Measurements from ENCODE around the gene RNF183.

RNF183 gene, protein sequence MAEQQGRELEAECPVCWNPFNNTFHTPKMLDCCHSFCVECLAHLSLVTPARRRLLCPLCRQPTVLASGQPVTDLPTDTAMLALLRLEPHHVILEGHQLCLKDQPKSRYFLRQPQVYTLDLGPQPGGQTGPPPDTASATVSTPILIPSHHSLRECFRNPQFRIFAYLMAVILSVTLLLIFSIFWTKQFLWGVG

DNA sequence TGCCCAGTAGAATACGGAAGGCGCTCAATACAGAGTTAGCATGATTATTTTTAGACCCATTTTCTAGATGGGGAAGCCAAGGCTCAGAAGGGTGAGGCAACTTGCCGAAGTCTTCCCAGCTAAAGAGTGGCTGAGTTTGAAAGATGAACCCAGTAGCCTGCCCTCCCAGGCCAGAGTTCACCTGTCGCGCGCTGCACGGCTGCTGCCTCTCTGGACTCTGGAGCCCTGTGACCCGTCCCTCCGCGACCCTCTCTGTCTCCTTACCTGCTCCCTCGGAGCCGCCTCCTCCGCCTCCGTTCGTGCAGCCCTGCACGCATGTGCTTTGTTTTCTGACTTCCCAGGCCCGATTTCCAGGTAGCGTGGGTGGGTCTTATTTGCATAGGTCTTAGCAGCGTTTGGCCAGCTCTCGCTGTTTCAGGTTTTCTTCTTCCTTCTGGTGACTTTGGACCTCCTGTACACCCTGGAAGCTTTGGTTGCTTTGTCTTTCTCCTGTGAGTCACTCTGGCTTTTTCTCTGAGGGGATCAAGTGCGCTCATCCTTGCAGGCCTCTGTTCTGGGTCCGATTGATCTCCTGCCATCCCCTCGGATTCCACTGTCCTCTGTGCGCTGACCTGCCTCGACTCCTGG, at the start of gene RNF183:
Gene RNF183, minus strand, starts transcription at position 585 of the 627 bp plus-strand sequence. CDS start 5,192 bp downstream, outside the sequence.
- DNase-seq: no peak

DNA sequence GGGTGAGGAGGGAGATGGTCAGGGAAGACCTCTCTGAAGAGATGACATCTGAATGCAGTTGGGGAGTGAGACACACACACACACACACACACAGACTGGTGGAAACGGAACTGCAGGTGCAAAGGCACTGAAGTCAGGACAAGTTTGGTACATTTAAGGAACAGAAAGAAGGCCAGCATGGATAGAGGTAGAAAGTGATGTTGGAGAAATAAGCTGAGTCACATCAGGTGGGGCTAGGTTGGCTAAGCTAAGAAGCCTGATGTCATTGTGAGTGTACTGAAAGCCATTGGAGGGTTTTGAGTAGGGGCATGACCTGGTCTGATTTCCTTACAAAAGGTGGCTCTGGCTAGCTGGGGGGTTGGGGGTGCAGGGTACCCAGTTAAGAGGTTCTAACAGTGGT, 49.2 kb upstream of the RNF183 start:
- no peak for DNase-seq

GRCh38 chr9:113352006-113352405, 48.8 kb upstream of the RNF183 start:
- DNase-seq: no peak

DNA sequence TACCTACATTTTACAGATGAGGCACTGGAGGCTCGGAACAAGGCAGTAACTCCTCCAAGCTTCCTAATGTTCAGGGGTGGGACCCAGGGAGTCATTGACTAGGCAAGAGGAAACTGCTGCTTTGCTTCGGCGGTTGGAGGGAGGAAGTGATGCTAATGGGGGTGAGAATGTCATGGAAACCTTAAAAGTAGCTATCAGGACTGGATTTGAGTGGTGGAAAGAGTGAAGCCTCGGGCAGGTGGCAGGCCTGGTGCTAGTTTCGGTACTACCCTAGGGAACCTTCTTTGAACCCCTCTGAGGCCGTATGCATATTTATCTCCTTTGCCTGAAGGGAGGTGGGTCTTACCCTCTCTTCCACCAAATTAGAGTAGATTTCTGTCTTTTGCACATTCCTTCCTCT, 47.8 kb upstream of the RNF183 start:
- peak; percentile 29 for DNase-seq

GRCh38 chr9:113350107-113350661, 47.0 kb upstream of the RNF183 start:
- peak; percentile 73 for DNase-seq

GRCh38 chr9:113349445-113350094, 46.4 kb upstream of the RNF183 start, which contains the start of gene BSPRY:
TSS of gene BSPRY (plus strand) at chr9:113349541. CDS start at chr9:113349580, 39 bp downstream.
- peak; percentile 84 for DNase-seq

DNA sequence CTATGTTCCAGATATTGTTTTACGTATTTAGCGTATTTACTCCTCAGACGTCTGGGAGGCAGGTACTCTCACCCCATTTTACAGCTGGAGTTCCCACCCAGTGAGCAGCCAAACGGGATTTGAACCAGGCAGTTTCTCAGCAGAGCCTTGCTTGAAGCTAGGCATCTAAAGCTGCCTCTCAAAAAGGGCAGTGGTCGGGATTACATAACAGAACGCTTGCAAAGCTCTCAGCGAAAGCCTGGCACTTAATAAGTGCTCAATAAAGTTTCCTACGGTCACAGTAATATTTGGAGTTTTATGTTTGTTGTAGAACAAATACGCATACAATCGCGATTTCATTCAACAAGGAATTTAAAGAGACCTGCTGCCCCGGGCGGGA, 45.9 kb upstream of the RNF183 start:
- DNase-seq: no peak

- no peak for DNase-seq
These were observed 45.3 kb upstream of the RNF183 start for GRCh38 chr9:113348437-113348836.

- DNase-seq: no peak
These were observed 42.5 kb upstream of the RNF183 start for GRCh38 chr9:113345671-113346070.

GRCh38 chr9:113345190-113345589, 42.0 kb upstream of the RNF183 start:
- no peak for DNase-seq

- peak; percentile 90 for DNase-seq
These were observed 40.6 kb upstream of the RNF183 start for GRCh38 chr9:113343732-113344231.

DNA sequence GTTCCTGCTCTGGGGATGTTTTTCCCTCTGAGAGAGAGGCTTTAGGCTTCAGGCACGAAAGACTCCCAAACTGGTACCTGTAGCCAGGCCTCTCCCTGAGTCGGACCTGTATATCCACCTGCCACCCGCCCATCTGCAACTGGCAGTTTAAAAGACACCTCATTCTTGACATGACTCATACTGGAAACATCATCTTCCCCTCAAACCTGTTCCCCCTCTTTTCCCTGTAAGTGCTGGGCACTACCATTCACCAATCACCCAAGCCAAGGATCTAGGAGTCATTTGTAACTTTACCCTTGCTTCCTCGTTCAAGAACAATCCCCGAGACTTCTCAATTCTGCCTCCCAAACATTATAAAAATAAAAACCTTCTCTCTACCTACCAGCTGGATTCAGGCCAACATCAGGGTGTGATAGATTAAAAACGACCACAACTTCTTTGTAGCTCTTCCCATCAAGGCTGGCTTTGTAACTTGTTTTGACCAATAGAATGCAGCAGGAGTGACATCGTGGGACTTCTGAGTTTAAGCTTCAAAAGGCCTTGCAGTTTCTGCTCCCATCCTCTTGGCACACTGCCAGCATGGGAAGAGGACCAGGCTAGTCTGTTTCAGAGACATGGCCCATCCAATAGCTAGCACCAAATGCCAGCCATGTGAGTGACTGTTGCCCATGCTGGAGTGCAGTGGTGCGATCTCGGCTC, 38.7 kb upstream of the RNF183 start:
- peak; percentile 35 for DNase-seq

- peak; percentile 96 for DNase-seq
These were observed 37.0 kb upstream of the RNF183 start, which contains the start of gene WDR31 for GRCh38 chr9:113340011-113340699. TSS of gene WDR31 (minus strand) at chr9:113340275. CDS start at chr9:113332022, 8,253 bp downstream.

- DNase-seq: no peak
These were observed 34.5 kb upstream of the RNF183 start for GRCh38 chr9:113337714-113338113.

GRCh38 chr9:113331780-113332179, 28.6 kb upstream of the RNF183 start:
- peak; percentile 47 for DNase-seq

- DNase-seq: no peak
These were observed 25.0 kb upstream of the RNF183 start for GRCh38 chr9:113328045-113328782.

DNA sequence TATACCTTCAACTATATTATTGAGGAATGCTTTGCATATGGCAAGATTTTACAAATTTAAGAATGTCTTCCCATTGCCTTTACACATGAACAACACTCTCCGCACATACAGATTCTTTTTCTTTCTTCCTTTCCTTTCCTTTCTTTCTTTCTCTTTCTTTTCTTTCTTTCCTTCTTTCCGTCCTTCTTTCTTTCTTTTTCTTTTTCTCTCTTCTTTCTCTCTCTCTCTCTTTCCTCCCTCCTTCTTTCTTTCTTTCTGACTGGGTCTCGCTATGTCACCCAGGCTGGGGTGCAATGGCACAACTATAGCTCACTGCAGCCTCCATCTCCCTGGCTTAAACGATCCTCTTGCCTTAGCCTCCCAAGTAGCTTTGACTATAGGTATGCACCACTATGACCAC, 23.1 kb upstream of the RNF183 start:
- no peak for DNase-seq

- no peak for DNase-seq
These were observed 19.5 kb upstream of the RNF183 start for GRCh38 chr9:113322671-113323070.

DNA sequence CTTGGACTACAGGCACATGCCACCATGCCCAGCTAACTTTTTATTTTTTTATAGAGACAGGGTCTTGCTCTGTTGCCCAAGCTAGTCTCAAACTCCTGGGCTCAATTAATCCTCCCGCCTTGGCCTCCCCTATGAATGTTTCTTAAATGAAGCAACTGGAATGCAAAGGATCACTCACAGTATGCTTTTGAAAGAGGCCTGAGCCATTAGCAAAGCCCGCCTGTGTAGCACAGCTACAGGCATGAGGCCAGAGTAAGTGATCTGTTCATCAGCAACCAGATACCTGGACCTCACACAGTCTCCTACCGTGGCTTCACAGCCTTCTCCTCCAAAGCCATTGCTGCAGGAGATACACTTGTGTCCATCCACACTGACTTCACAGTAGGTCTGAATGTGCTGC, 16.9 kb upstream of the RNF183 start:
- DNase-seq: no peak

DNA sequence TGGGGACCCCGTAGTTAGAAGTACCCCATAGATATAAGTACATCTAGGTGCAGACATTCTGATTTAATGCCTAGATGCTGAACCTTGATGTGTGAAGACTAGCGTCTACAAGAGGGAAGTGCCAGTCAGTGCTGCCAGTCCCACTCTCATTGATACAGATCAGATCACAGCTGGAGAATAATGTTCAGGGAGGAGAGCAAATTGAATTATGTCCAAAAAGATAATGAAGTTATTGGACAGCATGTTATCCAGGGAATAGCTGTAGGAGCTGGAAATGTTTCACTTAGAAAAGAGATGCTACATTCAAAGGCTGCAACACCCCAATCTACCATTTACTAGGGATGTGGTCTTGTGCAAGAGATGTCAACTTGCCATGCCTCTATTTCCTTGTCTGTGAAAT, 15.9 kb upstream of the RNF183 start:
- DNase-seq: no peak

DNA sequence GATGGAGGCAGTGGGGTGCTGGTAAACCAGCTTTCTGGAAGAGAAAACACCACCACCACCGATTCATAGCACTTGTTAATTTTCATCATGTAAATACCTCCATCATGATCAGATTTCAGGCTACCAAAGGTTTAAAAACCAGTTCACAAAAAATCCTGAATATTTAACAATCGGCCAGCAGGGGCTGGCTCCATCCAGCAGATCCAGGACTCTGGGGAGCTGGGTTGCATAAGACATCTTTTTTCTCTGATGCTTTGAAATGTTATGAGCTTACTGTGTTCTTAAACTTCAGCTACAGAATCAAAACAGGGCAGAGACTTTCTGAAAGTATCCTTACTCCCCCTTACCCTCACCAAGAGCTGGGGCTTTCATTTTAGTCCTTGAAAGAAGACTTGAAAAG, 14.6 kb upstream of the RNF183 start:
- no peak for DNase-seq

GRCh38 chr9:113316030-113316429, 12.9 kb upstream of the RNF183 start:
- no peak for DNase-seq

Measured in NCI-H69 (cell line).